ENCODE results near the gene TBRG4.

Gene TBRG4

DNA sequence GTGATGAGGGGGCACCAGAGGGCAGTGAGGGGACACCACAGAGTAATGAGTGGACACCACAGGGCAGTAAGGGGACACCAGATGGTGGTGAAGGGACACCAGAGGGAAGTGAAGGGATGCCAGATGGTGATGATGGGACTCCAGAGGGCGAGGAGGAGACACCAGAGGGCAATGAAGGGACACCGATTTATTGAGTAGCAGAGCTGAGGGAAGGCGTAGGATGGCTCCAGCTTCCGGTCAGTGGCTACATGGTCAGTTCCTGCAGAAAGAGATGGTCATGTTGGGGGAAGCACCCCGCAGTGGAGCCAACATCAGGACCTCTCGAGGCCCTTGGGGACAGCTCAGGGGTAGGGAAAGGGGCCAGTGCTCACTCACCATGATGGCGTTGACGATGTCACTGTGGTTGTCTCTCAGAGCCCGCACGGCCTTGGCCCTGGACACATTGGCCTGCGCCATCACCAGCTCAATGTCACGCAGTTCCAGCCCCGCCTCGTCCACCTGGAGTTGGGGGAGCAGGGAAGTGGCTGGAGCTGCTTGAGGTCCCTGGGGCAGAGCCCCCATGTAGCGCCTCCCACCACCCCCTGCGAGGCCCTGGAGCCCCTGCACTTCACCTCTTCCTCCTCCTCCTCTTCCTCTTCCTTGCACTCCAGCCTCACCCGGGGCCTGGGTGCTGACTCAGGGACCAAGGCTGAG, 31.1 kb downstream of the TBRG4 start:
- Histone ChIP-seq H3K79me2 (ENCODE audit: control insufficient read depth, low read length) (no peaks in the 10 kb centered on the region), H3K27ac (ENCODE audit: low read depth, low read length) (no peak overlapping the region), H4K20me1 (ENCODE audit: control insufficient read depth, insufficient read depth, low read depth, low read length) (0 out of 2 replicates have a peak, but pooled peaks cover 3% of the 10 kb centered on the region), H3K27me3 (ENCODE audit: control insufficient read depth, low read length) (no peaks in the 10 kb centered on the region), H3K9me3 (ENCODE audit: control insufficient read depth, insufficient read depth, low read length) (no peaks in the 10 kb centered on the region), H3F3A (ENCODE audit: control insufficient read depth, insufficient read depth) (no peaks in the 10 kb centered on the region), H3K36me3 (ENCODE audit: control insufficient read depth, low read length) (peaks cover 20% of the 10 kb centered on the region), H3K4me1 (ENCODE audit: control insufficient read depth, low read length) (no peaks in the 10 kb centered on the region), H3K4me2 (ENCODE audit: low read length) (no peak overlapping the region), H3K4me3 (ENCODE audit: low read length) (no peak overlapping the region), H3K9me2 (replicated peaks; ENCODE audit: control insufficient read depth, low read length) (no peaks in the 10 kb centered on the region)
- TF ChIP-seq EZH2phosphoT487 (IDR thresholded peaks at IDR 0.05; ENCODE audit: borderline replicate concordance, low read length) = no peak
- TF ChIP-seq, protein P1, sequence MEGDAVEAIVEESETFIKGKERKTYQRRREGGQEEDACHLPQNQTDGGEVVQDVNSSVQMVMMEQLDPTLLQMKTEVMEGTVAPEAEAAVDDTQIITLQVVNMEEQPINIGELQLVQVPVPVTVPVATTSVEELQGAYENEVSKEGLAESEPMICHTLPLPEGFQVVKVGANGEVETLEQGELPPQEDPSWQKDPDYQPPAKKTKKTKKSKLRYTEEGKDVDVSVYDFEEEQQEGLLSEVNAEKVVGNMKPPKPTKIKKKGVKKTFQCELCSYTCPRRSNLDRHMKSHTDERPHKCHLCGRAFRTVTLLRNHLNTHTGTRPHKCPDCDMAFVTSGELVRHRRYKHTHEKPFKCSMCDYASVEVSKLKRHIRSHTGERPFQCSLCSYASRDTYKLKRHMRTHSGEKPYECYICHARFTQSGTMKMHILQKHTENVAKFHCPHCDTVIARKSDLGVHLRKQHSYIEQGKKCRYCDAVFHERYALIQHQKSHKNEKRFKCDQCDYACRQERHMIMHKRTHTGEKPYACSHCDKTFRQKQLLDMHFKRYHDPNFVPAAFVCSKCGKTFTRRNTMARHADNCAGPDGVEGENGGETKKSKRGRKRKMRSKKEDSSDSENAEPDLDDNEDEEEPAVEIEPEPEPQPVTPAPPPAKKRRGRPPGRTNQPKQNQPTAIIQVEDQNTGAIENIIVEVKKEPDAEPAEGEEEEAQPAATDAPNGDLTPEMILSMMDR (IDR thresholded peaks at IDR 0.05; ENCODE audit: low read depth, low read length, poor library complexity, severe bottlenecking) = no peak

DNA sequence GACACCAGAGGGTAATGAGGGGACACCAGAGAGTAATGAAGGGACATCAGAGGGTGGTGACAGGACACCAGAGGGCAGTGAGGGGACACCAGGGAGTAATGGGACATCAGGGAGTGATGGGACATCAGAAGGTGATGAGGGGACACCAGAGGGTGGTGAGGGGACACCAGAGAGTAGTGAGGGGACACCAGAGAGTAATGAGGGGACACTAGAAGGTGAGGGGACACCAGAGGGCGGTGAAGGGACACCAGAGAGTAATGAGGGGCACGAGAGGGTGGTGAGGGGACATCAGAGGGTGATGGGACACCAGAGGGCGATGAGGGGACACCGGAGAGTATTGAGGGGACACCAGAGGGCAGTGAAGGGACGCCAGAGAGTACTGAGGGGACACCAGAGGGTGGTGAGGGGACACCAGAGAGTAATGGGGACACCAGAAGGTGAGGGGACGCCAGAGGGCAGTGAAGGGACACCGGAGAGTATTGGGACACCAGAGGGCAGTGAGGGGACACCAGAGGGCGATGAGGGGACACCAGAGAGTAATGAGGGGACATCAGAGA, 33.3 kb downstream of the TBRG4 start:
- Histone ChIP-seq H3F3A (ENCODE audit: control insufficient read depth, insufficient read depth) (0 out of 2 replicates have a peak, but pooled peaks cover 4% of the 10 kb centered on the region), H3K9me2 (replicated peaks; ENCODE audit: control insufficient read depth, low read length) (no peaks in the 10 kb centered on the region), H4K20me1 (ENCODE audit: control insufficient read depth, insufficient read depth, low read depth, low read length) (0 out of 2 replicates have a peak, but pooled peaks cover 3% of the 10 kb centered on the region), H3K9me3 (ENCODE audit: control insufficient read depth, insufficient read depth, low read length) (no peaks in the 10 kb centered on the region), H3K36me3 (ENCODE audit: control insufficient read depth, low read length) (peaks cover 43% of the 10 kb centered on the region), H3K4me3 (ENCODE audit: low read length) (no peak overlapping the region), H3K79me2 (ENCODE audit: control insufficient read depth, low read length) (no peaks in the 10 kb centered on the region), H3K4me2 (ENCODE audit: low read length) (no peak overlapping the region), H3K27me3 (ENCODE audit: control insufficient read depth, low read length) (no peaks in the 10 kb centered on the region), H3K27ac (ENCODE audit: low read depth, low read length) (no peak overlapping the region), H3K4me1 (ENCODE audit: control insufficient read depth, low read length) (no peaks in the 10 kb centered on the region)
- no peak for TF ChIP-seq EZH2phosphoT487 (IDR thresholded peaks at IDR 0.05; ENCODE audit: borderline replicate concordance, low read length)
- TF ChIP-seq, protein P1 (IDR thresholded peaks at IDR 0.05; ENCODE audit: low read depth, low read length, poor library complexity, severe bottlenecking) = no peak

DNA sequence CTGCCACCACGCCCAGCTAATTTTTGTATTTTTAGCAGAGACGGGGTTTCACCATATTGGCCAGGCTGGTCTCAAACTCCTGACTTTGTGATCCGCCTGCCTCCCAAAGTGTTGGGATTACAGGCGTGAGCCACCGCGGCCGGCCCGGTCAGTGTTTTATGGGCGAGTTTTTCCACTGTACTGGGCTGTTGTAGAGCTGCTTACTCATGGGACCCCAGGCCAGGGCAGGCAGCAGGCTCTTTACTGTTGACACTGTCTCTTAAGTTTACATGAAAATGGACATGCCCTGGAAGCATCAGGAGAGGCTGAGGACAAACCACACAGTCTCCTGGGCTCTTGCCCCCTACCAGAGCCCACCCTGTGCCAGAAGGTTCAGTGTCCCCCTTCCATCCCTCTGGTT, 33.9 kb downstream of the TBRG4 start:
- Histone ChIP-seq H3K4me2 (ENCODE audit: low read length) (no peak overlapping the region), H3F3A (ENCODE audit: control insufficient read depth, insufficient read depth) (0 out of 2 replicates have a peak, but pooled peaks cover 4% of the 10 kb centered on the region), H3K9me3 (ENCODE audit: control insufficient read depth, insufficient read depth, low read length) (no peaks in the 10 kb centered on the region), H3K27me3 (ENCODE audit: control insufficient read depth, low read length) (no peaks in the 10 kb centered on the region), H3K36me3 (ENCODE audit: control insufficient read depth, low read length) (peaks cover 49% of the 10 kb centered on the region), H3K9me2 (replicated peaks; ENCODE audit: control insufficient read depth, low read length) (no peaks in the 10 kb centered on the region), H3K79me2 (ENCODE audit: control insufficient read depth, low read length) (no peaks in the 10 kb centered on the region), H3K4me3 (ENCODE audit: low read length) (no peak overlapping the region), H4K20me1 (ENCODE audit: control insufficient read depth, insufficient read depth, low read depth, low read length) (0 out of 2 replicates have a peak, but pooled peaks cover 3% of the 10 kb centered on the region), H3K4me1 (ENCODE audit: control insufficient read depth, low read length) (no peaks in the 10 kb centered on the region), H3K27ac (ENCODE audit: low read depth, low read length) (no peak overlapping the region)
- TF ChIP-seq EZH2phosphoT487 (IDR thresholded peaks at IDR 0.05; ENCODE audit: borderline replicate concordance, low read length) = no peak
- TF ChIP-seq, protein P1 (IDR thresholded peaks at IDR 0.05; ENCODE audit: low read depth, low read length, poor library complexity, severe bottlenecking) = no peak
